ENCODE data around the gene DNAJB13.

Gene DNAJB13

GRCh38 chr11:74002832-74003231 is 52.0 kb downstream of the DNAJB13 start:
- Histone ChIP-seq H3K23ac (ENCODE audit: low read length) (no peak overlapping the region), H3K4me2 (ENCODE audit: low read length) (no peak overlapping the region), H3K4me3 (ENCODE audit: low read depth, low read length) (no peak overlapping the region), H4K8ac (ENCODE audit: low read depth, low read length) (no peak overlapping the region), H3K27me3 (ENCODE audit: insufficient read depth, low read length) (no peaks in the 10 kb centered on the region), H4K12ac (ENCODE audit: low read depth, low read length) (no peak overlapping the region), H3K79me2 (ENCODE audit: control insufficient read depth, insufficient read depth, low read length, poor library complexity) (no peaks in the 10 kb centered on the region), H2BK120ac (ENCODE audit: insufficient read depth, low read length, poor library complexity) (no peak overlapping the region), H2AFZ (ENCODE audit: insufficient read depth, low read length, poor library complexity) (no peak overlapping the region), H2BK5ac (ENCODE audit: low read depth, low read length, poor library complexity) (no peak overlapping the region), H4K91ac (ENCODE audit: low read depth, low read length) (no peak overlapping the region), H2AK5ac (ENCODE audit: low read length) (no peak overlapping the region), H3K36me3 (ENCODE audit: control insufficient read depth in 1 of 2, insufficient read depth in 2 of 2, low read length in 2 of 2) (peaks cover 0 to 7% of the 10 kb centered on the region in 2 experiments), H2BK12ac (ENCODE audit: low read length) (no peak overlapping the region), H3K4me1 (ENCODE audit: control insufficient read depth in 1 of 2, insufficient read depth in 2 of 2, low read length in 2 of 2) (no peaks in the 10 kb centered on the region), H3K14ac (ENCODE audit: low read length) (no peak overlapping the region), H3K27ac (ENCODE audit: low read depth, low read length) (no peak overlapping the region), H3K9ac (ENCODE audit: low read length) (no peak overlapping the region), H3K4ac (ENCODE audit: low read depth, low read length) (no peak overlapping the region), H3K9me3 (ENCODE audit: insufficient read depth, low read depth, low read length) (peaks cover 2% of the 10 kb centered on the region), H3K79me1 (ENCODE audit: low read length) (no peaks in the 10 kb centered on the region), H3K18ac (ENCODE audit: low read length) (no peak overlapping the region)
- no CpG with 5 or more reads among the region's 4 CpGs for WGBS (ENCODE audit: extremely low coverage, insufficient coverage, insufficient read length)
- DNase-seq: no peak

- Histone ChIP-seq H3K4me2 (ENCODE audit: low read length) (no peak overlapping the region), H2BK12ac (ENCODE audit: low read length) (no peak overlapping the region), H3K4me3 (ENCODE audit: low read depth, low read length) (no peak overlapping the region), H3K9ac (ENCODE audit: low read length) (no peak overlapping the region), H2BK5ac (ENCODE audit: low read depth, low read length, poor library complexity) (no peak overlapping the region), H2AK5ac (ENCODE audit: low read length) (no peak overlapping the region), H3K4ac (ENCODE audit: low read depth, low read length) (no peak overlapping the region), H4K12ac (ENCODE audit: low read depth, low read length) (no peak overlapping the region), H3K9me3 (ENCODE audit: insufficient read depth, low read depth, low read length) (peaks cover 2% of the 10 kb centered on the region), H3K23ac (ENCODE audit: low read length) (no peak overlapping the region), H3K27ac (ENCODE audit: low read depth, low read length) (no peak overlapping the region), H4K8ac (ENCODE audit: low read depth, low read length) (no peak overlapping the region), H3K79me2 (ENCODE audit: control insufficient read depth, insufficient read depth, low read length, poor library complexity) (no peaks in the 10 kb centered on the region), H3K27me3 (ENCODE audit: insufficient read depth, low read length) (no peaks in the 10 kb centered on the region), H3K36me3 (ENCODE audit: control insufficient read depth in 1 of 2, insufficient read depth in 2 of 2, low read length in 2 of 2) (peaks cover 0 to 7% of the 10 kb centered on the region in 2 experiments), H2BK120ac (ENCODE audit: insufficient read depth, low read length, poor library complexity) (no peak overlapping the region), H3K14ac (ENCODE audit: low read length) (no peak overlapping the region), H4K91ac (ENCODE audit: low read depth, low read length) (no peak overlapping the region), H3K79me1 (ENCODE audit: low read length) (no peaks in the 10 kb centered on the region), H2AFZ (ENCODE audit: insufficient read depth, low read length, poor library complexity) (no peak overlapping the region), H3K18ac (ENCODE audit: low read length) (no peak overlapping the region), H3K4me1 (ENCODE audit: control insufficient read depth in 1 of 2, insufficient read depth in 2 of 2, low read length in 2 of 2) (no peaks in the 10 kb centered on the region)
- no CpG with 5 or more reads among the region's 6 CpGs for WGBS (ENCODE audit: extremely low coverage, insufficient coverage, insufficient read length)
- no peak for DNase-seq
Observed at GRCh38 chr11:74004046-74004695, 53.3 kb downstream of the DNAJB13 start.

- Histone ChIP-seq H3K14ac (ENCODE audit: low read length) (no peak overlapping the region), H2AFZ (ENCODE audit: insufficient read depth, low read length, poor library complexity) (no peak overlapping the region), H4K91ac (ENCODE audit: low read depth, low read length) (no peak overlapping the region), H3K79me1 (ENCODE audit: low read length) (no peaks in the 10 kb centered on the region), H3K4me3 (ENCODE audit: low read depth, low read length) (no peak overlapping the region), H2BK12ac (ENCODE audit: low read length) (no peak overlapping the region), H3K4me1 (ENCODE audit: control insufficient read depth in 1 of 2, insufficient read depth in 2 of 2, low read length in 2 of 2) (no peaks in the 10 kb centered on the region), H3K27ac (ENCODE audit: low read depth, low read length) (no peak overlapping the region), H2AK5ac (ENCODE audit: low read length) (no peak overlapping the region), H4K12ac (ENCODE audit: low read depth, low read length) (no peak overlapping the region), H3K4ac (ENCODE audit: low read depth, low read length) (no peak overlapping the region), H2BK5ac (ENCODE audit: low read depth, low read length, poor library complexity) (no peak overlapping the region), H3K18ac (ENCODE audit: low read length) (no peak overlapping the region), H3K36me3 (ENCODE audit: control insufficient read depth in 1 of 2, insufficient read depth in 2 of 2, low read length in 2 of 2) (peaks cover 0 to 7% of the 10 kb centered on the region in 2 experiments), H3K4me2 (ENCODE audit: low read length) (no peak overlapping the region), H2BK120ac (ENCODE audit: insufficient read depth, low read length, poor library complexity) (no peak overlapping the region), H3K9ac (ENCODE audit: low read length) (no peak overlapping the region), H3K9me3 (ENCODE audit: insufficient read depth, low read depth, low read length) (peaks cover 2% of the 10 kb centered on the region), H3K79me2 (ENCODE audit: control insufficient read depth, insufficient read depth, low read length, poor library complexity) (no peaks in the 10 kb centered on the region), H4K8ac (ENCODE audit: low read depth, low read length) (no peak overlapping the region), H3K27me3 (ENCODE audit: insufficient read depth, low read length) (no peaks in the 10 kb centered on the region), H3K23ac (ENCODE audit: low read length) (no peak overlapping the region)
- no peak for DNase-seq
- no CpG with 5 or more reads among the region's 11 CpGs for WGBS (ENCODE audit: extremely low coverage, insufficient coverage, insufficient read length)
Observed at GRCh38 chr11:74004759-74005615, 54.2 kb downstream of the DNAJB13 start.

DNA sequence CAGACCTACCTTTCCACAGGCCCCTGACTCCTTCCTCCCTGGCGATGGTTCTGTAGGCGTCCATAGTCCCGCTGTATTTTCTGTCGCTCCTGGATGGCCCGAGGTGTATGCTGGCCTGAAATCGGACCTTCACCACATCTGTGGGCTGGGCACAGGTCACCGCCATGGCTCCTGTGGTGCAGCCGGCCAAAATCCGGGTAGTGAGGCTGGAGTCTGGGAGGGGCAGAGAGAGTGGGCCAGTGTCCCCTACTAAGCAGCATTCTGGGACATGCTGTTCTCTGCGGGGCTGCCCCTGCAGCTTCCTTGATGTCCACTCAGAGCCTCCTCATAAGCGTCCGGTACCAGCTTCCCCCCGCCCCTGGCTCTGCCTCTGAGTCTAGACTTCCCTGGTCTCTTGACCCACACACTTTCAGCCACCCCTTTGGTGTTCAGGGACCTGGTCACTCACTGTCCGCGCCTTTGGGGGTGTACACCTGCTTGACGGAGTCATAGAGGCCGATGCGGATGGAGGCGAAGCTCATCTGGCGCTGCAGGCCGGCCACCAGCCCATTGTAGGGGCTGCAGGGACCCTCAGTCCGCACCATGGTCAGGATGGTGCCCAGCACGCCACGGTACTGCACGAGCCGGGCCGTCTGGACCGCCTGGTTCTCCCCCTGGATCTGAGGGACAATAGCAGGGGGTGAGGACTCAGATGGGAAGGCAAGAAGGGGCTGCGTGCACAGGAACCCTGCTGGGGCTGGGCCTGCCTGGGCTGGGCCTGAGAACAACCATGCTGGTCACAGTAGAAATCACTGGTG is 55.1 kb downstream of the DNAJB13 start:
- H3K9ac ChIP-seq (ENCODE audit: low read length): no peak overlapping the region
- H4K91ac ChIP-seq (ENCODE audit: low read depth, low read length): no peak overlapping the region
- H4K8ac ChIP-seq (ENCODE audit: low read depth, low read length): no peak overlapping the region
- H2BK5ac ChIP-seq (ENCODE audit: low read depth, low read length, poor library complexity): no peak overlapping the region
- H2AFZ ChIP-seq (ENCODE audit: insufficient read depth, low read length, poor library complexity): no peak overlapping the region
- no peaks in the 10 kb centered on the region for H3K79me2 ChIP-seq (ENCODE audit: control insufficient read depth, insufficient read depth, low read length, poor library complexity)
- H3K4ac ChIP-seq (ENCODE audit: low read depth, low read length): no peak overlapping the region
- peaks cover 0 to 6% of the 10 kb centered on the region in 2 experiments for H3K36me3 ChIP-seq (ENCODE audit: control insufficient read depth in 1 of 2, insufficient read depth in 2 of 2, low read length in 2 of 2)
- H3K27ac ChIP-seq (ENCODE audit: low read depth, low read length): no peak overlapping the region
- no peaks in the 10 kb centered on the region for H3K4me1 ChIP-seq (ENCODE audit: control insufficient read depth in 1 of 2, insufficient read depth in 2 of 2, low read length in 2 of 2)
- no peak overlapping the region for H3K23ac ChIP-seq (ENCODE audit: low read length)
- no peak overlapping the region for H2BK12ac ChIP-seq (ENCODE audit: low read length)
- H3K79me1 ChIP-seq (ENCODE audit: low read length): no peaks in the 10 kb centered on the region
- H3K27me3 ChIP-seq (ENCODE audit: insufficient read depth, low read length): no peaks in the 10 kb centered on the region
- H3K4me2 ChIP-seq (ENCODE audit: low read length): no peak overlapping the region
- no peak overlapping the region for H2BK120ac ChIP-seq (ENCODE audit: insufficient read depth, low read length, poor library complexity)
- H3K4me3 ChIP-seq (ENCODE audit: low read depth, low read length): no peak overlapping the region
- H3K9me3 ChIP-seq (ENCODE audit: insufficient read depth, low read depth, low read length): peaks cover 2% of the 10 kb centered on the region
- H2AK5ac ChIP-seq (ENCODE audit: low read length): no peak overlapping the region
- H3K18ac ChIP-seq (ENCODE audit: low read length): no peak overlapping the region
- no peak overlapping the region for H3K14ac ChIP-seq (ENCODE audit: low read length)
- H4K12ac ChIP-seq (ENCODE audit: low read depth, low read length): no peak overlapping the region
- DNase-seq: no peak
- no CpG with 5 or more reads among the region's 29 CpGs for WGBS (ENCODE audit: extremely low coverage, insufficient coverage, insufficient read length)

Data from trophoblast cell (in vitro differentiated cells and primary cell).